Stimulated activated CD8-positive, alpha-beta memory T cell treated with anti-CD3 and anti-CD28 coated beads, Interleukin-4, amount 100 ng/mL, for 48 hours (primary cell): ENCODE data around the gene ISLR.
A peak's percentile ranks its signal among the peaks of the same experiment; 100 is the strongest.

Experiments used
- DNase-seq: peaks from one replicate; pipeline ENCODE4 v3.0.0-alpha.2; 2020

ISLR gene

GRCh38 chr15:74174219-74174957, 878 bp downstream of the ISLR start:
- no peak for DNase-seq

- no peak for DNase-seq
Measured at GRCh38 chr15:74174958-74175253, 1.4 kb downstream of the ISLR start.

- no peak for DNase-seq
Measured at GRCh38 chr15:74175271-74176191, 2.0 kb downstream of the ISLR start.

GRCh38 chr15:74176262-74177214, 3.0 kb downstream of the ISLR start:
- no peak for DNase-seq

GRCh38 chr15:74178326-74179100, 5.0 kb downstream of the ISLR start:
- DNase-seq: no peak

- no peak for DNase-seq
Measured at GRCh38 chr15:74179101-74179841, 5.8 kb downstream of the ISLR start.

- DNase-seq: no peak
Measured at GRCh38 chr15:74179983-74180880, 6.7 kb downstream of the ISLR start.

GRCh38 chr15:74180881-74181602, 7.5 kb downstream of the ISLR start:
- DNase-seq: no peak

- DNase-seq: no peak
Measured at GRCh38 chr15:74182131-74182530, 8.6 kb downstream of the ISLR start.

GRCh38 chr15:74184582-74185091, 11.1 kb downstream of the ISLR start:
- peak; percentile 55 for DNase-seq

GRCh38 chr15:74185710-74186348, 12.3 kb downstream of the ISLR start:
- DNase-seq: peak; percentile 48

GRCh38 chr15:74188216-74188615, 14.7 kb downstream of the ISLR start:
- no peak for DNase-seq

GRCh38 chr15:74191798-74192197, 18.3 kb downstream of the ISLR start:
- no peak for DNase-seq

GRCh38 chr15:74192751-74193150, 19.2 kb downstream of the ISLR start:
- no peak for DNase-seq

GRCh38 chr15:74193299-74193718, 19.8 kb downstream of the ISLR start:
- no peak for DNase-seq

GRCh38 chr15:74193905-74194304, 20.4 kb downstream of the ISLR start:
- DNase-seq: no peak

GRCh38 chr15:74194572-74195559, 21.4 kb downstream of the ISLR start:
- DNase-seq: no peak

- DNase-seq: no peak
Measured at GRCh38 chr15:74196175-74196574, 22.7 kb downstream of the ISLR start.
